ENCODE results near the gene LAMB1.
"Not testable (repeated sequence)": the region's sequence is repeated elsewhere in the genome, so short reads cannot be mapped to it uniquely, and the experiment has no call there.

LAMB1 gene

DNA sequence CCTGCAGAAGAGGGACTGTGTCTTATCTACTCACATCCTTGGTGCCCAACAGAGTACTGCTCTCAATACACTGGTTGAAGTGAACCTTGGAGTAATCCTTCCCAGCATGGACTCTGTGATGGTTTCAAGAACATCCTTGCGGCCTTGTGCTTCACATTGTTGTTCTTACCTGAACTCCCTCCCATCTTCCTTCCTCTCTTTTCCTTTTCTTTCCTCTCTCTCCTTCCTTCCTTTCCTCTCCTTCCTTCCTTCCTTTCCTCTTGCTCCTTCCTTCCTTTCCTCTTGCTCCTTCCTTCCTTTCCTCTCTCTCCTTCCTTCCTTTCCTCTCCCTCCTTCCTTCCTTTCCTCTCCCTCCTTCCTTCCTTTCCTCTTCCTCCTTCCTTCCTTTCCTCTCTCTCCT is 26.3 kb downstream of the LAMB1 start:
- DNase-seq (ENCODE audit: insufficient read length, low spot score): no peak
- FAIRE-seq: no peak

DNA sequence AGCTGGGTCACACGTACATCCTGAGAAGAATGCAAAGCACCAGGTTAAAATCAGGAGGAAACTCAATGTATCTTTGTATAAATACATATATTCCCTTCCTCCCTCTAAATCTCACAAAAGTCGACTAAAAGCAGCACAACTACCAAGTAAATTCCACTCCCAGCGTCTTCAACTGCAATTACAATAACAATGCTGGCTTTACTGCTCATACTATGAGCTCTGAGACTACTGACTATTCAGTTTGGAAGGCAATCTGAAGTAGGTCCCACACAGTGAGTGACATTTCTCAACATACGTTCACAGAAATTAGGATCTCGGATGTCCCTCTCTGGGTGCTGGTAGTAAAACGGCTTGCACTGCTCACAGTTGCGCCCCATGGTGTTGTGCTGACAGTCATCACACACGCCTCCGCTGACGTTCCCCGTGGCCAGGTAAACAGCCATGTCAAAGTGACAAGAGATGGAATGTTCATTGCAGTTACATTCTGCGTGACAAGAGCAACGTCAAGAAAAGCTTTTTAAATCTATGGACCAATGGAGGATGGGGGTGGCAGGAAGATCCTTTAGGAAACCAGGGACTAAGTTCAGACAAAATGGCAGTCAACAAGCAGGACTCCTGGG is 27.5 kb downstream of the LAMB1 start:
- DNase-seq (ENCODE audit: insufficient read length, low spot score) (no peak), FAIRE-seq (no peak)

DNA sequence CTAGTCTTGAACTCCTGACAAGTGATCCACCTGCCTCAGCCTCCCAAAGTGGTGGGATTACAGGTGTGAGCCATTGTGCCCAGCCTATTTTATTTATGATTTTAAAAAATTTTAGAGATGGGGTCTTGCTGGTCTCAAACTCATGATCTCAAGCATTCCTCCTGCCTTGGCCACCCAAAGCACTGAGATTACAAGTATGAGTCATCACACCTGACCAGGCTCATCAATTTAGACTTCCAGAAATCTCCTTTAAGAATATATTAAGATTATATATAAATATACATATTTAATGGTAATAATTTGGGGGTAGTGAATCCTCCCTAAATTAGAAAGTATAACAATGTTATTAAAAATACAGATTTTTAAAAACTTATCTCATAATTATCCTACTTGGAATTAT is 29.1 kb downstream of the LAMB1 start:
- FAIRE-seq: no peak

DNA sequence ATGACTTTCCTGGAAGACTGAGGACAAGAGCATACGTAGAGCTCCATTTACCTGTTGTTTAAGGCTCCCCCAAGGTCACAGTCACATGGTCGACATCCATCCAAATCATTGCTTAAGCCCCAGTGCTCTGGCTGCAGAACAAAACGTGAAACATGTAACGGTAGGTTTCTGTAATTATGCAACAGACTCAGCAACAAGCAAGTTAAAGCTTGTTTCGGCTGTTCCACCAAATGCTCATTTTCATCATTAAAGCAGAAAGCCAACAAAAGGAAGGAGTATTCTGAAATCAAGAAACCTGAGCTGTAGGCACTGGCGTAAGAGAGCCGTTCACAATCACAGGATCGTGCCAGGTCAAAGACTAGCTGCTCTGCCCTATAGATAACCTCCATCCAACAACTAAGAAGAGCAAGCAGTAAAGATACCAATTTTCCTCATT is 30.0 kb downstream of the LAMB1 start:
- FAIRE-seq (no peak), DNase-seq (ENCODE audit: insufficient read length, low spot score) (no peak)

More for the DNA sequence above, 29.1 kb downstream of the LAMB1 start:
- DNase-seq (ENCODE audit: insufficient read length, low spot score): no peak

GRCh38 chr7:107972075-107972482 is 30.9 kb downstream of the LAMB1 start:
- FAIRE-seq: no peak
- no peak for DNase-seq (ENCODE audit: insufficient read length, low spot score)

- DNase-seq (ENCODE audit: insufficient read length, low spot score) (no peak), FAIRE-seq (no peak)
These were observed 31.3 kb downstream of the LAMB1 start for GRCh38 chr7:107971613-107972012.

DNA sequence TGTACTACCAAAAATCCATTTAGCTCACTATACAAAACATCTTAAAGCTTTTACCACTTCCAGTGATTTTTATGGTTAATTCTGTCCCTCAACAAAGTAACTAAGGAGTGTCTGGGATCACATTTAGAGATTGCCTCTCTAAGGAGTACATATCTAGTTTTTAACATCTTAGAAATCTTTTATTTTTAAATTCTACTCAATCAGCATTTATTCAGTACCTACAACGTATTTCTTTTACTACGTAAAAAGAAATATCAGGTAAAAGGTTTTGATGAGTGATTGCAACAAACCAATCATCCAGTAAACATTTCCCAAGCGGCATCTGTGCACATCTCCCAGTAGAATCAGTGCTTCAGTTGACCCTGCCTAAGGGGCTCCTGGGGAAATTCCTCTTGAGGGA is 31.9 kb downstream of the LAMB1 start:
- FAIRE-seq: no peak
- no peak for DNase-seq (ENCODE audit: insufficient read length, low spot score)

DNA sequence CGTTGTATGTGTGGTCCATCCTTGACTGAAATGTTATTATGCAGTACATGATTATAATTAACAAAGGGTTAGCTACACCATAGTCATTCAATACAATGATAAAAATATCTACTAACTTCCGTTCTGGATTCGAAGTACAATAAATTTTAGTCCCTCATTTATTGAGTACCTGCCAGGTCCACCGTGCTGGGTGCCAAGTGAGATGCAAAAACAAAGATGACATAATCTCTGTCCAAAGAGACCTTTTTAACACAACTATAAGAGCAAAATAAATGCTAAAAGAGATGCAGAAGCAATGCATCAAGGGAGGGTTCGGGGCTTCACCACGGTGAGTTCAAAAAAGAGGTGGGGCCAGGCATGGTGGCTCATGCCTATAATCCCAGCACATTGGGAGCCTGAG is 33.1 kb downstream of the LAMB1 start:
- no peak for DNase-seq (ENCODE audit: insufficient read length, low spot score)
- FAIRE-seq: no peak

GRCh38 chr7:107968449-107968848 is 34.5 kb downstream of the LAMB1 start:
- FAIRE-seq (no peak), DNase-seq (ENCODE audit: insufficient read length, low spot score) (no peak)

DNA sequence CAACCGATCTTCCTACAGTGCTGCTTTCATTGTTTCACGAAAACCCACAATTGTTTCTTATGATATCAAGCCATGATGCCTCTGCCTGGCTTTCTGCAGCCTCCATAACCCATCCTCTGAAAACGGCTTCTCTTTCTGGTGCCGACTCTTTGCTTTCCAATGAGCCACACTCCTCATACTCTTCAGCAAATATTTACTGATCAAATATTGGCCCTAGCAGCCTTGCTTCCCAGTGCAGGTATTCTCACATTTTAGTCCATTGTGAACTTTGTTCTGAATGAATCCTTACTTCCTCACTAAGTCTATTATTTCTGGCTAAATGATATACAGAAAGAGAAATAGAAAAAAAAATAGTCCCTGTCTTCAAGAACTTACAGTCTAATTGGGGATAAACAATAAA is 35.5 kb downstream of the LAMB1 start:
- no peak for DNase-seq (ENCODE audit: insufficient read length, low spot score)
- FAIRE-seq: no peak

DNA sequence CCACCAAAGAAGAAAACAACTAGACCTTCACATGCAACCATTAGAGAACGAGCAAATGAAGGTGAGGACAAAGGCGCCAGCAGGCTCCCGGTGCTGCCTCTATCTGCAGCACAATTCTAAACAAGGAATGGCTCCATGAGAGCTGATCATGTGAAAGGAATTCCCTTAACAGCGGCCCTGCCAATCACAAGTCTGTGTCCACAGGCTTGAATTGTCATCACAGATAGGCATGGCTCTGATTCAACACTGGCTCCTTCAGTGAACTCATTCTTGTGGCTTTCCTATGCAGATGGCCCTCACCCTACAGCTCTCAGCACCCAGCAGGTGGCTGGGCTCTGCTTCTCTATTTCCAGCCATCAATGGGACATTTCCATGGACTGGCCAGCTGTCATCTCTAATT is 36.2 kb downstream of the LAMB1 start:
- FAIRE-seq (no peak), DNase-seq (ENCODE audit: insufficient read length, low spot score) (peak; percentile 54)

GRCh38 chr7:107964510-107964909 is 38.5 kb downstream of the LAMB1 start:
- DNase-seq (ENCODE audit: insufficient read length, low spot score) (no peak), FAIRE-seq (no peak)

GRCh38 chr7:107962817-107963216 is 40.1 kb downstream of the LAMB1 start:
- no peak for DNase-seq (ENCODE audit: insufficient read length, low spot score)

DNA sequence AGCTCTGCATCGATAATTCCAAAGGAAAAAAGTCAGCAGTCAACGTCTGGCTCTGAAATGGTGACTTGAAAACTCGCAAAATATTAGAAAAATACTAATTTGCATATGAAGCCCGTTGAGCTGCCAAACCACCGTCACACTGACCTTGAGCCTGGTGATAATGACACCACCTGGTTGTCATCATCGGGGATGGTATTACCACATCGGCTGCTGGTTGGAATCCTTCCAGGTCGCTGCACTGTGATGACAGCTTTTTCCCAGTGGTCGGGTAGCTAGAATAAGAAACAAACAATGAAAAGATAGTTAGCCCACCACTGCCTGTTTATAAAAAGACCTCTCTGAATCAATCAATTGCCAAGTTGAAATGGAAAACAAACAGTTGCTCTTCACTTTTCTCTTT is 41.6 kb downstream of the LAMB1 start:
- no peak for FAIRE-seq
- no peak for DNase-seq (ENCODE audit: insufficient read length, low spot score)

More at GRCh38 chr7:107962817-107963216, 40.1 kb downstream of the LAMB1 start:
- no peak for FAIRE-seq

- DNase-seq (ENCODE audit: insufficient read length, low spot score): no peak
- no peak for FAIRE-seq
These were observed 42.7 kb downstream of the LAMB1 start for GRCh38 chr7:107960272-107960671.

GRCh38 chr7:107959527-107959898 is 43.4 kb downstream of the LAMB1 start:
- DNase-seq (ENCODE audit: insufficient read length, low spot score) (no peak), FAIRE-seq (no peak)

DNA sequence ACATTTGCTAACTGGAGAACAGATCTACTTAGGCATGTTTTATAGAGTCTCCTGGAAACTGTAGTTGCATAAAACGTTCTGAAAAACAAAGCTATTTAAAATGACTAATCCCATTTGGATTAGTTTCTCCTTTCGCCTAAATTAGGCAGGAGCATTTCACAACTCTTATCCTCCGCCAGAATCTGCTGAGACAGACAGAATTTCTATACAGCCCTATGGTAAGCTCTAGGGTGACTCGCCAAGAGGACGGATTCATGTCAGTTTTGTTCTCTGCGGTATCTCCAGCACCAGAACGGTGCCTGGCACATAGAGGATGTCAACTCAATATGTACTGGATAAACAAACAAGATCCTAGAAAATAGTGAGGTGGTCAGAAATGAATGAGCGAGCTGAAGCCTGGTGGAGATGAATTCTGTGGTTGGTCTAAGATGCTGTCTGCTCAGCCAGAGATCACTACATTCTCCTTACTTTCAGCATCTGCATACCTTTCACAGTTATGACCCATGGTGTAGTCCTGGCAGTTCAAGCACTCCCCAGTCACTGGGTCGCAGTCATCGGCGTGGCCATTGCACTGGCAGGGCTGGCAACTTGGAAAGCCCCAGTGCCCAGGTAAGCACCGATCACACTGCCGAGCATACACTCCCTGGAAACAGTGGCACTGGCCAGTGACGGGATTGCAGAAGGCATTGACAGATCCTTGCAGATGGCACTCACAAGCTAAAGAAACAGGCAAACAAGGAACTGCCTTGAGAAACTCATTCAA is 44.0 kb downstream of the LAMB1 start:
- no peak for FAIRE-seq

DNA sequence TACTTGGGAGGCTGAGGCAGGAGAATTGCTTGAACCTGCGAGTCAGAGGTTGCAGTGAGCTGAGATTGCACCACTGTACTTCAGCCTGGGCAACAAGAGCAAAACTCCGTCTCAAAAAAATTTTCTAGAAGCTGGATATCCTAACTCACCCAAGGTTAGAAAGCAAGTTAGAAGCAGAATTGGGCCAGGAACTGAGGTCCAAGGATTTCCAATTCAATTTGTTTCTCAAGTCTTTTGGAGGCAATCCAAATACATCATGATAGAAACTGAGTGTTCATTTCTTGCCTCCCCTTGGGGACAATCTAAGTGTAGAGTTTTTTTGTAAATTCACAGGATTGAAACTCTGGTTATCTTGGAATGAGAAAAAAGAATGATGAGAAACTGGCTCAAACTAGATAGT is 45.5 kb downstream of the LAMB1 start:
- no peak for DNase-seq (ENCODE audit: insufficient read length, low spot score)
- FAIRE-seq: no peak

More for the DNA sequence above, 44.0 kb downstream of the LAMB1 start:
- DNase-seq (ENCODE audit: insufficient read length, low spot score): no peak

DNA sequence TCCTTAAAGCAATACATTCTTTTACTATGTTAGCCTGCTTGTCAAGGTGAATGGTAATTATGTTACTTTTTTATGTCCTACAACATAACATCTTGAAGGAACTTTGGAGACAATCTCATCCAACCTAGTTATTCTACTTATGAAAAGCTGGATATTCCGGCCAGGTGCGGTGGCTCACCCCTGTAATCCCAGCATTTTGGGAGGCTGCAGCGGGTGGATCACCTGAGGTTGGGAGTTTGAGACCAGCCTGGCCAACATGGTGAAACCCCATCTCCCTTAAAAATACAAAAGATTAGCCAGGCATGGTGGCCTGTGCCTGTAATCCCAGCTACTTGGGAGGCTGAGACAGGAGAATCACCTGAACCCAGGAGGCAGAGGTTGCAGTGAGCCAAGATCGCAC is 46.0 kb downstream of the LAMB1 start:
- DNase-seq (ENCODE audit: insufficient read length, low spot score); FAIRE-seq: not testable (repeated sequence)

DNA sequence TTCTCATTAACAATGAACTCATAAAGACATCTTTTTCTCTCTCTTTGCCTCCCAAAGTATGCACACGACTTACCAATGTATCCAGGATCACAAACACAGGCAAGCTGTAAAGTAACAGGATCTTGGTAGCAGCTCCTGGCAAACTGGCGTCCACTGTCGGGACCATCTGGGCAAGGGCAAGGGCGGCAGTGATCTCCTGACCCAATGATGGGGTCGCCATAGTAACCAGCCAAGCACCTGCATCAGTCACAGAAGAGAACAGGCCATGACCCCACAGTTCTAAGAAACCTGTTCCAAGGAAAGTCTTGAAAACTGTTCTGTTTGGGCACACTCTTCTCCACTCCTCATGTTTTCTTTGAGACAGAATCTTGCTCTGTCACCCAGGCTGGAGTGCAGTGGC is 47.6 kb downstream of the LAMB1 start:
- DNase-seq (ENCODE audit: insufficient read length, low spot score): no peak
- FAIRE-seq: no peak

DNA sequence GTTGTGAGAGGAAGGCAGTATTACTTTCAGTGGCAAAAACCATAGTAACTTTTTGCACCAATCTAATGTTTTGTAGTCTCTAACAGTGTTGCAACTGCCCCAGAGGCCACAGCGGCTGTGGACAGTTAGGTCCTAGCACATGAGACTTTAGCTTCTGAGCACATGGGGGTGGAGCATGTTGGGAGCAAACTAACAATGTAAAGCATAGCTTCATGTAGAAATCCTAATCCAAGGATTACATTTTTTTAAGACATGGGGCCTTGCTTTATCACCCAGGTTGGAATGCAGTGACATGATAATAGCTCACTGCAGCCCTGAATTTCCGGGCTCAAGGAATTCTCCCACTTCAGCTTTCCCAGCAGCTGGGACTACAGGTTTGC is 49.0 kb downstream of the LAMB1 start:
- no peak for DNase-seq (ENCODE audit: insufficient read length, low spot score)
- FAIRE-seq: no peak

GRCh38 chr7:107953265-107953923 is 49.6 kb downstream of the LAMB1 start:
- DNase-seq (ENCODE audit: insufficient read length, low spot score): no peak
- no peak for FAIRE-seq

All from HTR-8/SVneo (cell line).